ENCODE results near the gene LARP1B. TPM values are rescaled to one million over a fixed set of nuclear protein-coding genes. Genes with fewer than 3 reads are reported as not detected.
"Not testable (repeated sequence)": the region's sequence is repeated elsewhere in the genome, so short reads cannot be mapped to it uniquely, and the experiment has no call there.

LARP1B gene
- total RNA-seq, 1 donor from 2014 or later: 28.0 TPM

DNA sequence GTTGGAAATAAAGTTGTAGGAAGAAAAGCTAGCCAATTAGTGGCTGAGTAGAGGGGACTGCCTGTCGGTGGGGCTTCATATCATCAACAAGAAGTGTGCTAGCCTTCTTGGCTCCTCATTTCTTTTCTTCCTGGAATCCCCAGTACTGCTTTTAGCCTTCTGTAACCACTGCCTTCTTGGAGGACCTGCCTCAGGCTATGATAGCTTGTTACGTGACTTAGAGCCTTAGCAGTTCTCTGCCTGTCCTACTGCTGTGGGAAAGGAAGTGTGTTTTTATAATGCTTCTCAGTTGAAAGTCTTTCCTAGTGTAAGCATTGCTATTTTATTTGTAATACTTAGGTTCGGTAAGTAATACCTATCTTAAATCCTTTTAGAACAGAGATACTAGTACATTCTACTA, 61.9 kb downstream of the LARP1B start:
- ATAC-seq (no peak), DNase-seq (ENCODE audit: low spot score) (no peak)
- intact Hi-C loops (cut with DNase I): no loop called here

- ATAC-seq (no peak), DNase-seq (ENCODE audit: low spot score) (no peak)
- intact Hi-C loops (cut with DNase I): no loop called here
These were observed 69.5 kb downstream of the LARP1B start for GRCh38 chr4:128130621-128131020.

DNA sequence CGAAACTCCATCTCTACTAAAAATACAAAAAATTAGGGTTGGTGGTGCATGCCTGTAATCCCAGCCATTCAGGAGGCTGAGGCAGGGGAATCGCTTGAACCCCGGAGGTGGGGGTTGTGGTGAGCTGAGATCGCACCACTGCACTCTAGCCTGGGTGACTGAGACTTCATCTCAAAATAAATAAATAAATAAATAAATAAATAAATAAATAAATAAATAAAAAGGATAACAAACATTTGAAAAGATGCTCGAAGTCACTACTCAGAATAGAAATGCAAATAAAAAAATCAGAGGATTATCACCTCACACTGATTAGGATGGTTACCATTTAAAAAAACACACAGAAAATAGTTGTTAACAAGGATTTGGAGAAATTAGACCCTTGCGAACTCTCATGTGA, 73.8 kb downstream of the LARP1B start:
- ATAC-seq (no peak), DNase-seq (ENCODE audit: low spot score) (no peak)
- intact Hi-C loops (cut with DNase I): no loop called here

DNA sequence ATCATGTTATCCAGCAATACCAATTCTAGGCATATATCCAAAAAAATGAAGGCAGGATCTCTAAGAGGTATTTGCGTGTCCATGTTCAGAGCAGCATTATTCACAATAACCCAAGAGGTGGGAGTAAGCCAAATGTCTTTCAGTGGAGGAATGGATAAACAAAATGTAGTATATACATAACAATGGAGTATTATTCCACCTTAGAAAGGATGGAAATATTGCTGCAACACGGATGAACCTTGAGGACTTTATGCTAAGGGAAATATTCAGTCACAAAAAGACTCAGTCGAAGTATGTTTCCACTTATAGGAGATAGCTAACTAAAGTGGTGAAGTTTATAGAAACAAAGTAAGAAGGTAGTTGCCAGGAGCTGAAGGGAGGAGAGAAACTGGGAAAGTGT, 74.3 kb downstream of the LARP1B start:
- no peak for ATAC-seq
- DNase-seq (ENCODE audit: low spot score): no peak
- intact Hi-C loops (cut with DNase I): no loop called here

DNA sequence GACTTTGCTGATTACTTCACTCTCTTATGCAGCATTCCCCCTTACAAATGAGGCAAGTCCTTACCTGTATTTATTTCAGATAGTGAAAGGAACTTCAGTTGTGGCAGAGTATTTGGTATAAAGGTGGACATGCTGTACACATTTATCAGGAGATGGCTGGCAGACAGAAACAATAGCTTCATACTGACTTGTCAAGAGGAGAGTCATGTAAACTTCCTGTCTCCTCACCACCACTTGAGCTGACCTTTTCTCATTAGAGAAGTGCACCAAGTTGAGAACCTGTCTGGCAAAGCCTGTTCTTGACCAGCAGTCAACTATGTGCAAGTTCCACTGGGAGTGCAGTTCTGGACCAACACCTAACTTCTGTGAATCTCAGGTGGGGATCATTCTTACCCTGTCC, 80.8 kb downstream of the LARP1B start:
- DNase-seq (ENCODE audit: low spot score): no peak
- intact Hi-C loops (cut with DNase I): no loop called here
- no peak for ATAC-seq

- ATAC-seq (no peak), DNase-seq (ENCODE audit: low spot score) (no peak)
- intact Hi-C loops (cut with DNase I): no loop called here
These were observed 84.6 kb downstream of the LARP1B start for GRCh38 chr4:128145727-128146126.

DNA sequence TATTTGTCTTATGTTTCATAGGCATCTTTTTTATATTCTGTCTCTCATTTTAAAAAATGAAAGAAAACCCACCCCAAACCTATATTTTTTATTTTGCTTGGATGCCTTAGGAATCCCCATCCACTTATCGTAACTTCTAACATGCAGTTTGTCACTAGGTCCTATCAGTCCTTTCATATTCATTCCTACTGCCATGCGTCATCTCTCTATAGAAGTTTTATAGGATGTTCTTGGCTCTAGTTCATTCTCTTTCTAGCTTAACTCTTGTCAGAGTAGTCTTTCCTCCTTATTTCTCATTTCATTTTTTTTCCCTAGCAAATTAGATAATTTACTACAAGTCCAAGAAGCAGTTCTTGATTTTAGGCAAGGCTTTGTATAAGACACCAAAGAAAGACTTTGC, 92.7 kb downstream of the LARP1B start:
- intact Hi-C loops (cut with DNase I): no loop called here
- no peak for ATAC-seq
- no peak for DNase-seq (ENCODE audit: low spot score)

- intact Hi-C loops (cut with DNase I): no loop called here
- ATAC-seq (no peak), DNase-seq (ENCODE audit: low spot score) (no peak)
These were observed 94.2 kb downstream of the LARP1B start for GRCh38 chr4:128155231-128155855.

DNA sequence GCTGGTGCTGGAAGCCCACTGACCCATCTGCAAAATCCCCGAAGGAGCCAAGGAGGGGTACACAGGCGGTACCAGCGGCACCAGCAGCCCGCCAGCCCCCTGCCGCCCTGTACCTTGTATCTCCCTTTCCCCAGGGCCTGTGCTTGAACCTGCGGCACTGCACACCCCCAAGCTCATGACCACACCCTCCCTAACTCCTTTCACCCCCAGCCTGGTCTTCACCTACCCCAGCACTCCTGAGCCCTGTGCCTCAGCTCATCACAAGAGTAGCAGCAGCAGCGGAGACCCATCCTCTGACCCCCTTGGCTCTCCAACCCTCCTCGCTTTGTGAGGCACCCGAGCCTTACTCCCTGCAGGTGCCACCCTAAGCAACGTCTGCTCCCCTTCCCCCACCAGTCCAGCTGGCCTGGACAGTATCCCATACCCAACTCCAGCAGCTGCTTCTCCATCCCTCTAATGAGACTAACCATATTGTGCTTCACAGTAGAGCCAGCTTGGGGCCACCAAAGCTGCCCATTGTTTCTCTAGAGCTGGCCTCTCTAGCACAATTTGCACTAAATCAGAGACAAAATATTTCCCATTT, 94.9 kb downstream of the LARP1B start:
- ATAC-seq (no peak), DNase-seq (ENCODE audit: low spot score) (no peak)
- intact Hi-C loops (cut with DNase I): no loop called here

DNA sequence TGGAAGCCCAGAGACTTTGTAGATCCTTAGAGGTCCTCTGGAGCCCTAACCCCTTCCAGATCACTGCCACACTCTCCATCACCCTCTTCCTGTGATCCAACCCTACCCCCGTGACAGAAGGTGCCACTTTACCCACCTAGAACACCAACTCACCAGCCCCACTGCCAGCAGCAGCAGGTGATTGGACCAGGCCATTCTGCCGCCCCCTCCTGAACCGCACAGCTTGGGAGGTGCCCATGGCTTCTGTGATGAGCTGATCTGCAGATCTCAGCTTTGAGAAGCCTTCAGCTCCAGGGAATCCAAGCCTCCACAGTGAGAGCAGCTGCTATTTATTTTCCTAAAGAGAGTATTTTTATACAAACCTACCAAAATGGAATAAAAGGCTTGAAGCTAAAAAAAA, 95.4 kb downstream of the LARP1B start:
- intact Hi-C loops (cut with DNase I); ATAC-seq; DNase-seq (ENCODE audit: low spot score): not testable (repeated sequence)

GRCh38 chr4:128158894-128159293, 97.8 kb downstream of the LARP1B start:
- intact Hi-C loops (cut with DNase I): no loop called here
- DNase-seq (ENCODE audit: low spot score): no peak
- no peak for ATAC-seq

DNA sequence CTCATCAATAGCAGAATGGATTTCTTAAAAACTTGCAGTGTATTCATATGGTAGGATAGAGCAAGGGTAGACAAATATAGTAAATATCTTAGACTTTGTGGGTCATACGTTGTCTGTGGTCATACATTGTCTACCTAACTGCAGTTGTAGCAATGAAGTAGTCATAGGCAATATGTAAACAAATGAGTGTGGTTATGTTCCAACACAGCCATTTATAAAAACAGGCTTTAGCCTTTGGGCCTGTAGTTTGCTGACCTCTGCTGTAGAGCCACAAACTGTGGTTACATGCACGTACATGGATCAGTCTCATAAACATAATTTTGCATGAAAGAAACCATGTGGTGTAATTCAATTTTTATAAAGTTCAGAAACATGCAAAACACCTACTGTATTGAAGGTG, 98.9 kb downstream of the LARP1B start:
- ATAC-seq: no peak
- intact Hi-C loops (cut with DNase I): no loop called here
- no peak for DNase-seq (ENCODE audit: low spot score)

- ATAC-seq (no peak), DNase-seq (ENCODE audit: low spot score) (no peak)
- intact Hi-C loops (cut with DNase I): no loop called here
These were observed 100.0 kb downstream of the LARP1B start for GRCh38 chr4:128161138-128161537.

DNA sequence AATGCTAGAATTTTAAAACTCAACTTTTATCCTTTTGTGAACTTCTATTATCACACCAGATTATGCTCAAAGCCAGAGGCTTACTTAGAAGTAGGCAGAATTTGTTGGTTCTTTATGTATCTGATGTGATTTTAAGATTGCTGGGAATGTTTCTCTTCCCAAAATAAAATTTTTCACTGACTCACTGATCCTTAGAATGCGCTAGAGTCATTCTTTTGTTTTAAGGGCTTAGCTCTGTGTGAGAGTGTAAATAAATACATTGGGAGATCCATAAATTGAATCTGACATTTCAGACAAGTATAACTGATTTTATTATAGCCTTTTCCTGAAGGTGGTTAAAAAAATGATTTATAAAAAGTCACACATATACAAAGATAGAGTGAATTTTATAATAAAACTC, 101.3 kb downstream of the LARP1B start:
- intact Hi-C loops (cut with DNase I): no loop called here
- ATAC-seq (no peak), DNase-seq (ENCODE audit: low spot score) (no peak)

DNA sequence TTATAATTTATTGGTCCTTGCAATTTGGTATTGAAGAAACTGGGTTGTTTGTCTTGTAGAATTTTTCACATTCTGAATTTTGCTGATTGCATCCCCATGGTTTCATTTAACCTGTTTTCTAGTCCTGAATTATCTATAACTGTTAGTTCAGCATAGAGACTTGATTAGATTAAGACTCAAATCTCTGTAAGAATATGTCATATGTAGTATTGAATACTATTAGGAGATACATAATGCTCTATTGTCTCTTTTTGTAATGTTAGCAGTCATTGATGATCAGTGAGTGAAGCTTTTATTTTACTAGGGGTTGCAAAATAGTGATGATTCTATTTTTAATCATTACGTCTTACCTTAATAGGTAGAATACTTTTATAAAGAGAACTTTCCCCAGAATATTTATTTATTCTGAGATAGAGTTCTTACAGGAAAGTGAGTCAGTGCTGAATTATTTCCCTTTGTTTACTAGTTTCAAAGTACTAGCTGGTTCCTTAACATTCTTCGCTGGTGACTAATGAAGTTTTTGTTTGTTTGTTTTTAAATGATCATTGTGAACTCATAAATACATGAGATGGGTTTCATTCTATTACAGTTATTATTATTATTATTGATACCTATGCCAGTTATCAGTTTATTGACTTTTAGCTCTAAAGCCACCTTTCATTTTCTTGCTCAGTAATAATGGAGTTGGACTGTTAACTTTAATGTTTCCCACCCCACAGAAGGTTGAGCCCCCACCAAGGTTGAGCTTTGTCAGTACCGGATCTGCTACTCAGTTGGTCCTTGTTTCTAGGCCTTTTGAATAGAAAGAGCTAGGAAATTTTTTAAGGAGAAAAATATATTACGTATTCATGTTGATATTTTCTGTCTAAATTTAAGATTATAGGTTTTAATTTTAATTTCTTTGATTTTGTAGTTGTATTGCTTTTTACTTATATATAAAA, 102.3 kb downstream of the LARP1B start:
- ATAC-seq (no peak), DNase-seq (ENCODE audit: low spot score) (no peak)
- intact Hi-C loops (cut with DNase I): no loop called here

DNA sequence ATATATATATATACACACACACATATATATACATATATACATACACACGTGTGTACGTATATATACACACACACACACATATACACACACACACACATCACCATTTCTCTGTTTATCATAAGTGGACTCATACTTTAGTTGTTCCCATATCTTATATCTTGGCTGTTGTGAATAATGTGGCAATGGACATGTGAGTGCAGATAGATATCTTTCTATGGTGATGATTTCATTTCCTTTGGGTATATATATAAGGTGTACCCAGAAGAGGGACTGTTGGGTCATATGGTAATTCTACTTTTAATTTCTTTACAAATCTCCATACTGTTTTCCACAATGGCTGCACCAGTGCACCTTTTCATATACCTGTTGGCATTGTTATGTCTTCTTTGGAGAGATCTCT, 105.9 kb downstream of the LARP1B start:
- intact Hi-C loops (cut with DNase I): no loop called here
- DNase-seq (ENCODE audit: low spot score): no peak

DNA sequence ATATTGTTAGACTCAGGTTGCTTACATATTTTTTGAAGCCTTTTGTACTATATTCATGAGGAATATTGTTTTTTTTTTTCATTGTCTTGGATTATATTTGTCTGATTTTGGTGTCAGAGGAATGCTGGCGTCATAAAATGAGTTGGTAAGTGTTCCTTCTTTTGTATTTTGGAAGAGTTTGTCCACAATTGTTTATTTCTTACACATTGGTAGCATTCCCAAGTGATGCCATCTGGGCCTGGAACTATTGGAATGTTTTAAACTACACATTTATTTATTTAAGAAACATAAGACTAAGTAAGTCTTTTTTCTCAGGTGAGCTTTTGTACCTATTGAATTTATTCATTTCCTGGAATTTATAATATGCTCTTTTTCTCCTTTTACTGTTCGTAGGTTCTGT, 107.6 kb downstream of the LARP1B start:
- ATAC-seq (no peak), DNase-seq (ENCODE audit: low spot score) (no peak)
- intact Hi-C loops (cut with DNase I): no loop called here

More for the DNA sequence above, 105.9 kb downstream of the LARP1B start:
- ATAC-seq: no peak

- intact Hi-C loops (cut with DNase I): no loop called here
These were observed 108.1 kb downstream of the LARP1B start for GRCh38 chr4:128169245-128169644.

DNA sequence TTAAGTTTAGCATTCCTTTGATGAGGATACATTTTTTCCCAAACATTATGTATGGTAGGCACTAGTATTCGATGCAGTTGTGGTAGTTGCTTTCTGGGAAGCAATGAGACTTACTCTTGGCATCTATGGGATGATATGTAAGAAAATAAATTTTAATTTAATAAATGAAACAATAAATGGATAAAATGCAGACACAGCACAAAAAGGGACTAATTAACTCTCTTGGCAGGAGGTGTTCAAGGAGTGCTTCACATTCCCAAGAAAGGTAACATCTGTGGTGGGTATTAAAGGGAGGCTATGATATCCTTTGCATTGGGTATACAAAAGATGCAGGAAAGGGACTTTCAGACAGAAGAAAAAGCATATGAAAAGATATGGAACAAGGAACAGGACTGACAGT, 115.5 kb downstream of the LARP1B start:
- DNase-seq (ENCODE audit: low spot score): no peak
- intact Hi-C loops (cut with DNase I): no loop called here
- no peak for ATAC-seq

More at GRCh38 chr4:128169245-128169644, 108.1 kb downstream of the LARP1B start:
- no peak for DNase-seq (ENCODE audit: low spot score)
- ATAC-seq: no peak

- DNase-seq (ENCODE audit: low spot score): no peak
These were observed 116.4 kb downstream of the LARP1B start for GRCh38 chr4:128177498-128177897.

More at GRCh38 chr4:128177498-128177897, 116.4 kb downstream of the LARP1B start:
- intact Hi-C loops (cut with DNase I): no loop called here
- no peak for ATAC-seq
